HEK293 (cell line): ENCODE results near the gene CPTP.

Experiments used
- CTCF ChIA-PET: fragments of 350-600 bp; formaldehyde crosslinking; extraction: SDS; loops from one replicate; lab custom pipeline; 2021; ENCODE audit warnings: antibody characterized with exemption; lab: Yijun Ruan, JAX
- POLR2A ChIA-PET: fragments of 300-600 bp; formaldehyde crosslinking; extraction: SDS; loops from one replicate; lab custom pipeline; 2020; ENCODE audit warnings: antibody characterized with exemption, inconsistent platforms; lab: Yijun Ruan, JAX
- H3K27ac ChIP-seq: fragments of 200-500 bp; sonication (Bioruptor generic); 2 replicates; pipeline ENCODE4 v1.5.1; 2014; ENCODE audit warnings: low read depth, low read length, control low read depth, inconsistent platforms; ENCODE audit errors: extremely low read depth
- H3K36me3 ChIP-seq, 2 experiments: fragments of 200-500 bp in 1 of 2; sonication (Bioruptor generic) in 1 of 2; 1 replicate in 1 of 2; 2 replicates in 1 of 2; pipeline ENCODE4 v1.5.1; 2014 to 2017; ENCODE audit warnings: inconsistent platforms in 2 of 2, low read length in 2 of 2; ENCODE audit not compliant: control insufficient read depth in 2 of 2, insufficient read depth in 1 of 2
- H3K4me1 ChIP-seq: fragments of 200-500 bp; sonication (Bioruptor generic); 2 replicates; pipeline ENCODE4 v1.5.1; 2014; ENCODE audit warnings: mild to moderate bottlenecking, low read length, inconsistent platforms; ENCODE audit not compliant: control insufficient read depth, insufficient read depth
- H3K4me3 ChIP-seq: 2 replicates; pipeline ENCODE4 v1.5.1; 2011; ENCODE audit warnings: low read depth, mild to moderate bottlenecking, control low read depth, low read length, moderate library complexity
- H3K9me3 ChIP-seq: fragments of 200-500 bp; sonication (Bioruptor generic); 2 replicates; pipeline ENCODE4 v1.5.1; 2014; ENCODE audit warnings: low read depth, low read length, inconsistent platforms; ENCODE audit not compliant: control insufficient read depth, insufficient read depth
- HOXC10 ChIP-seq: sonication (generic); formaldehyde crosslinking; IDR thresholded peaks from 2 replicates; pipeline ENCODE4 v1.8.1; 2023; ENCODE audit warnings: mild to moderate bottlenecking, missing genetic modification reagents
- KLF16 ChIP-seq: fragments of 450-650 bp; formaldehyde crosslinking; IDR thresholded peaks from 2 replicates; pipeline ENCODE4 v1.5.1; 2017; ENCODE audit warnings: missing biosample characterization, missing genetic modification characterization
- KLF7 ChIP-seq: fragments of 450-650 bp; formaldehyde crosslinking; IDR thresholded peaks from 2 replicates; pipeline ENCODE4 v1.5.1; 2016; ENCODE audit warnings: missing biosample characterization, missing genetic modification characterization, borderline replicate concordance
- MEIS1 ChIP-seq: sonication (generic); formaldehyde crosslinking; IDR thresholded peaks from 2 replicates; pipeline ENCODE4 v1.8.1; 2022; ENCODE audit warnings: missing genetic modification reagents, mild to moderate bottlenecking, borderline replicate concordance
- SCRT2 ChIP-seq: fragments of 450-650 bp; formaldehyde crosslinking; IDR thresholded peaks from 2 replicates; pipeline ENCODE4 v1.5.1; 2016; ENCODE audit warnings: missing biosample characterization, missing genetic modification characterization
- ZBTB21 ChIP-seq: fragments of 450-650 bp; formaldehyde crosslinking; IDR thresholded peaks from 2 replicates; pipeline ENCODE4 v1.5.1; 2017; ENCODE audit warnings: missing biosample characterization, missing genetic modification characterization
- ZBTB7A ChIP-seq: fragments of 450-650 bp; formaldehyde crosslinking; IDR thresholded peaks from 2 replicates; pipeline ENCODE4 v1.5.1; 2016; ENCODE audit warnings: low read depth, missing biosample characterization, missing genetic modification characterization
- ZFP37 ChIP-seq: fragments of 450-650 bp; formaldehyde crosslinking; IDR thresholded peaks from 2 replicates; pipeline ENCODE4 v1.5.1; 2016; ENCODE audit warnings: missing biosample characterization, missing genetic modification characterization
- ZFP69B ChIP-seq: fragments of 450-650 bp; formaldehyde crosslinking; IDR thresholded peaks from 2 replicates; pipeline ENCODE4 v1.5.1; 2016; ENCODE audit warnings: missing biosample characterization, missing genetic modification characterization
- ZNF175 ChIP-seq: fragments of 450-650 bp; formaldehyde crosslinking; IDR thresholded peaks from 2 replicates; pipeline ENCODE4 v1.5.1; 2016; ENCODE audit warnings: missing biosample characterization, missing genetic modification characterization
- ZNF211 ChIP-seq: fragments of 450-650 bp; formaldehyde crosslinking; IDR thresholded peaks from 2 replicates; pipeline ENCODE4 v1.5.1; 2016; ENCODE audit warnings: low read depth, missing biosample characterization, missing genetic modification characterization
- ZNF239 ChIP-seq: fragments of 450-650 bp; formaldehyde crosslinking; IDR thresholded peaks from 2 replicates; pipeline ENCODE4 v1.5.1; 2016; ENCODE audit warnings: missing biosample characterization, missing genetic modification characterization
- ZNF311 ChIP-seq: fragments of 450-650 bp; formaldehyde crosslinking; IDR thresholded peaks from 2 replicates; pipeline ENCODE4 v1.5.1; 2017; ENCODE audit warnings: missing biosample characterization, missing genetic modification characterization, borderline replicate concordance
- ZNF501 ChIP-seq: fragments of 450-650 bp; formaldehyde crosslinking; IDR thresholded peaks from 2 replicates; pipeline ENCODE4 v1.5.1; 2016; ENCODE audit warnings: missing biosample characterization, missing genetic modification characterization
- ZNF514 ChIP-seq: fragments of 450-650 bp; formaldehyde crosslinking; IDR thresholded peaks from 2 replicates; pipeline ENCODE4 v1.5.1; 2016; ENCODE audit warnings: missing biosample characterization, missing genetic modification characterization
- ZNF571 ChIP-seq: fragments of 450-650 bp; formaldehyde crosslinking; IDR thresholded peaks from 2 replicates; pipeline ENCODE4 v1.5.0; 2017; ENCODE audit warnings: missing biosample characterization, missing genetic modification characterization
- ZNF623 ChIP-seq: fragments of 450-650 bp; formaldehyde crosslinking; IDR thresholded peaks from 2 replicates; pipeline ENCODE4 v1.5.1; 2016; ENCODE audit warnings: missing biosample characterization, missing genetic modification characterization
- ZNF707 ChIP-seq: fragments of 450-650 bp; formaldehyde crosslinking; IDR thresholded peaks from 2 replicates; pipeline ENCODE4 v1.5.1; 2016; ENCODE audit warnings: missing biosample characterization, missing genetic modification characterization
- ZNF777 ChIP-seq: fragments of 450-650 bp; formaldehyde crosslinking; IDR thresholded peaks from 2 replicates; pipeline ENCODE4 v1.5.1; 2017; ENCODE audit warnings: missing biosample characterization, missing genetic modification characterization, borderline replicate concordance
- ZNF843 ChIP-seq: fragments of 450-650 bp; formaldehyde crosslinking; IDR thresholded peaks from 2 replicates; pipeline ENCODE4 v1.5.1; 2016; ENCODE audit warnings: missing biosample characterization, missing genetic modification characterization
- TF ChIP-seq, protein P1 (sequence below): fragments of 450-650 bp; formaldehyde crosslinking; IDR thresholded peaks from 2 replicates; pipeline ENCODE4 v1.5.1; 2016; ENCODE audit warnings: missing biosample characterization, missing genetic modification characterization, low read depth
- TF ChIP-seq, protein P2 (sequence below): fragments of 450-650 bp; formaldehyde crosslinking; IDR thresholded peaks from 2 replicates; pipeline ENCODE4 v1.5.0; 2017; ENCODE audit warnings: missing biosample characterization, missing genetic modification characterization, borderline replicate concordance
- TF ChIP-seq, protein P3 (sequence below): fragments of 450-650 bp; formaldehyde crosslinking; IDR thresholded peaks from 2 replicates; pipeline ENCODE4 v1.5.1; 2016; ENCODE audit warnings: missing biosample characterization, missing genetic modification characterization
- TF ChIP-seq, protein P4 (sequence below): fragments of 450-650 bp; formaldehyde crosslinking; IDR thresholded peaks from 2 replicates; pipeline ENCODE4 v1.5.1; 2017; ENCODE audit warnings: missing biosample characterization, missing genetic modification characterization
- TF ChIP-seq, protein P5 (sequence below): sonication (generic); formaldehyde crosslinking; IDR thresholded peaks from 2 replicates; pipeline ENCODE4 v1.8.1; 2022; ENCODE audit warnings: mild to moderate bottlenecking, moderate library complexity, missing genetic modification reagents
- TF ChIP-seq, protein P6 (sequence below): fragments of 450-650 bp; formaldehyde crosslinking; IDR thresholded peaks from 2 replicates; pipeline ENCODE4 v1.5.1; 2017; ENCODE audit warnings: missing biosample characterization, missing genetic modification characterization

The CPTP gene

DNA sequence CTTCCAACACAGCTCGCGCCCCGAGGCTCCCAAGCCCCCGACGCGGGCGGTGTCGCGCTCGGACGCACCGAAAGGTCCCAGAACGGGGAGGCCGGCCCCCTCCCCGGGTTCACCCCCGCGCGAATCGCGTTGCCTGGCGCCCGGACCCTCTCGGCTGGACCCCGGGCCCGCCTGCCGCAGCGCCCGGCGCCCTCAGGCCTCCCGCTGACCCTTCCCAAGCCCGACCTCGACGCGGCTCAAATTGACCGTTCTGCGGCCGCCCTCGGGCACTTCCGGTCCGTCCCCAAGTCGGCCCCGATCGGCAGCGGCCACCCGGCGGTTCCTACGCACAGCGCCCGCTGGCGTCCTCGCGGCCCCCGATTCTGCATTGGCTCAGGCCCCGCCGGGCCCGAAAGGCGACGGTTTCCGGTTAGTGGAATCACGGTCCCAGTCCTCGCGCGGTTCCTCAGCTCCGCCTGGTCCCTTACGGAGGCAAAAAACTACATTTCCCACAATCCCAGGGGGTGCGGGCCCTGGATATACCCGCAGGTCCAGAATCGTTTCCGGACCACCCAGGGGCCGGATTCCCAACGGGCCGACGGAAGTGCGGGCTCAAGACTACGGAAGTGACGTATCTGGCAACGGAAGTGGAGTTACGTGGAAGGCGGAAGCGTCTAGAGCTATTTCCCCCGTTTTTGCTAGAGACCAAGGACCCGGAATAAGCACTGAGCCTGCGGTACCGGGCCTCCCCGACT lies 50.5 kb downstream of the CPTP start, which contains the start of gene AURKAIP1:
Gene AURKAIP1, minus strand, starts transcription at position 279 of the 734 bp plus-strand sequence. CDS start 451 bp downstream, outside the sequence.
- peaks cover 4% of the 10 kb centered on the region; the same call in 1 of the 2 replicates for H3K4me1 ChIP-seq
- ChIA-PET CTCF (interaction anchor here (1.0 to 1.6 kb wide), 3 partner anchors 13 to 23 kb away, joined by 3 to 5 read pairs (median 4); no protein-coding TSS in a partner anchor), POLR2A (interaction anchor here (0.6 to 1.5 kb wide), 21 partner anchors 9 to 1157 kb away, joined by 3 to 36 read pairs (median 3); partner anchors contain the start of genes CCNL2, MRPL20 and SDF4)
- H3K9me3 ChIP-seq = no peaks in the 10 kb centered on the region
- peak within 1 kb of the TSS; percentile 93 for H3K4me3 ChIP-seq
- peaks cover 0 to 44% of the 10 kb centered on the region in 2 experiments; a peak in 2 of 3 replicates for H3K36me3 ChIP-seq
- peak within 1 kb of the TSS; percentile 89 for H3K27ac ChIP-seq
- TF ChIP-seq ZNF777 = no peak; the same call in 1 of the 2 replicates
- TF ChIP-seq, protein P1, sequence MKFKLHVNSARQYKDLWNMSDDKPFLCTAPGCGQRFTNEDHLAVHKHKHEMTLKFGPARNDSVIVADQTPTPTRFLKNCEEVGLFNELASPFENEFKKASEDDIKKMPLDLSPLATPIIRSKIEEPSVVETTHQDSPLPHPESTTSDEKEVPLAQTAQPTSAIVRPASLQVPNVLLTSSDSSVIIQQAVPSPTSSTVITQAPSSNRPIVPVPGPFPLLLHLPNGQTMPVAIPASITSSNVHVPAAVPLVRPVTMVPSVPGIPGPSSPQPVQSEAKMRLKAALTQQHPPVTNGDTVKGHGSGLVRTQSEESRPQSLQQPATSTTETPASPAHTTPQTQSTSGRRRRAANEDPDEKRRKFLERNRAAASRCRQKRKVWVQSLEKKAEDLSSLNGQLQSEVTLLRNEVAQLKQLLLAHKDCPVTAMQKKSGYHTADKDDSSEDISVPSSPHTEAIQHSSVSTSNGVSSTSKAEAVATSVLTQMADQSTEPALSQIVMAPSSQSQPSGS = peak; percentile 75; the same call in 1 of the 2 replicates
- no peak for TF ChIP-seq ZNF311
- TF ChIP-seq MEIS1 = no peak
- TF ChIP-seq HOXC10 = 0 out of 2 replicates have a peak, but pooled peaks have one; percentile 86
- TF ChIP-seq ZFP37 (tag by site-specific recombination) = peak; percentile 100
- TF ChIP-seq KLF7 (tag by site-specific recombination) = peak; percentile 71; the same call in 1 of the 2 replicates
- TF ChIP-seq ZNF707 (tag by site-specific recombination) = peak; percentile 67; the same call in 1 of the 2 replicates
- TF ChIP-seq SCRT2 (tag by site-specific recombination) = peak; percentile 66
- TF ChIP-seq, protein P2, sequence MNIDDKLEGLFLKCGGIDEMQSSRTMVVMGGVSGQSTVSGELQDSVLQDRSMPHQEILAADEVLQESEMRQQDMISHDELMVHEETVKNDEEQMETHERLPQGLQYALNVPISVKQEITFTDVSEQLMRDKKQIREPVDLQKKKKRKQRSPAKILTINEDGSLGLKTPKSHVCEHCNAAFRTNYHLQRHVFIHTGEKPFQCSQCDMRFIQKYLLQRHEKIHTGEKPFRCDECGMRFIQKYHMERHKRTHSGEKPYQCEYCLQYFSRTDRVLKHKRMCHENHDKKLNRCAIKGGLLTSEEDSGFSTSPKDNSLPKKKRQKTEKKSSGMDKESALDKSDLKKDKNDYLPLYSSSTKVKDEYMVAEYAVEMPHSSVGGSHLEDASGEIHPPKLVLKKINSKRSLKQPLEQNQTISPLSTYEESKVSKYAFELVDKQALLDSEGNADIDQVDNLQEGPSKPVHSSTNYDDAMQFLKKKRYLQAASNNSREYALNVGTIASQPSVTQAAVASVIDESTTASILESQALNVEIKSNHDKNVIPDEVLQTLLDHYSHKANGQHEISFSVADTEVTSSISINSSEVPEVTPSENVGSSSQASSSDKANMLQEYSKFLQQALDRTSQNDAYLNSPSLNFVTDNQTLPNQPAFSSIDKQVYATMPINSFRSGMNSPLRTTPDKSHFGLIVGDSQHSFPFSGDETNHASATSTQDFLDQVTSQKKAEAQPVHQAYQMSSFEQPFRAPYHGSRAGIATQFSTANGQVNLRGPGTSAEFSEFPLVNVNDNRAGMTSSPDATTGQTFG (tag by site-specific recombination) = peak; percentile 83; the same call in 1 of the 2 replicates
- no peak for TF ChIP-seq ZNF571
- TF ChIP-seq, protein P3, sequence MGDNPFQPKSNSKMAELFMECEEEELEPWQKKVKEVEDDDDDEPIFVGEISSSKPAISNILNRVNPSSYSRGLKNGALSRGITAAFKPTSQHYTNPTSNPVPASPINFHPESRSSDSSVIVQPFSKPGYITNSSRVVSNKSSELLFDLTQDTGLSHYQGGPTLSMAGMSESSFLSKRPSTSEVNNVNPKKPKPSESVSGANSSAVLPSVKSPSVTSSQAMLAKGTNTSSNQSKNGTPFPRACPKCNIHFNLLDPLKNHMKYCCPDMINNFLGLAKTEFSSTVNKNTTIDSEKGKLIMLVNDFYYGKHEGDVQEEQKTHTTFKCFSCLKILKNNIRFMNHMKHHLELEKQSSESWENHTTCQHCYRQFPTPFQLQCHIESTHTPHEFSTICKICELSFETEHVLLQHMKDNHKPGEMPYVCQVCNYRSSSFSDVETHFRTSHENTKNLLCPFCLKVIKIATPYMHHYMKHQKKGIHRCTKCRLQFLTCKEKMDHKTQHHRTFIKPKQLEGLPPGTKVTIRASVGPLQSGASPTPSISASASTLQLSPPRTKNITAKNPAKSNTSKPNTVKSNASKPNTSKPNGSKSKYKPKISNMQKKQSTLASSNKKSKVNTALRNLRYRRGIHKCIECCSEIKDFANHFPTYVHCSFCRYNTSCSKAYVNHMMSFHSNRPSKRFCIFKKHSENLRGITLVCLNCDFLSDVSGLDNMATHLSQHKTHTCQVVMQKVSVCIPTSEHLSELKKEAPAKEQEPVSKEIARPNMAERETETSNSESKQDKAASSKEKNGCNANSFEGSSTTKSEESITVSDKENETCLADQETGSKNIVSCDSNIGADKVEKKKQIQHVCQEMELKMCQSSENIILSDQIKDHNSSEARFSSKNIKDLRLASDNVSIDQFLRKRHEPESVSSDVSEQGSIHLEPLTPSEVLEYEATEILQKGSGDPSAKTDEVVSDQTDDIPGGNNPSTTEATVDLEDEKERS (tag by site-specific recombination) = no peak
- TF ChIP-seq ZNF211 (tag by site-specific recombination) = no peak
- TF ChIP-seq ZBTB21 = peak; percentile 83
- no peak for TF ChIP-seq ZNF175 (tag by site-specific recombination)
- TF ChIP-seq ZNF501 (tag by site-specific recombination) = peak; percentile 100
- TF ChIP-seq, protein P4, sequence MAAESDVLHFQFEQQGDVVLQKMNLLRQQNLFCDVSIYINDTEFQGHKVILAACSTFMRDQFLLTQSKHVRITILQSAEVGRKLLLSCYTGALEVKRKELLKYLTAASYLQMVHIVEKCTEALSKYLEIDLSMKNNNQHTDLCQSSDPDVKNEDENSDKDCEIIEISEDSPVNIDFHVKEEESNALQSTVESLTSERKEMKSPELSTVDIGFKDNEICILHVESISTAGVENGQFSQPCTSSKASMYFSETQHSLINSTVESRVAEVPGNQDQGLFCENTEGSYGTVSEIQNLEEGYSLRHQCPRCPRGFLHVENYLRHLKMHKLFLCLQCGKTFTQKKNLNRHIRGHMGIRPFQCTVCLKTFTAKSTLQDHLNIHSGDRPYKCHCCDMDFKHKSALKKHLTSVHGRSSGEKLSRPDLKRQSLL (tag by site-specific recombination) = peak; percentile 86
- peak; percentile 98 for TF ChIP-seq KLF16 (tag by site-specific recombination)
- TF ChIP-seq, protein P5, sequence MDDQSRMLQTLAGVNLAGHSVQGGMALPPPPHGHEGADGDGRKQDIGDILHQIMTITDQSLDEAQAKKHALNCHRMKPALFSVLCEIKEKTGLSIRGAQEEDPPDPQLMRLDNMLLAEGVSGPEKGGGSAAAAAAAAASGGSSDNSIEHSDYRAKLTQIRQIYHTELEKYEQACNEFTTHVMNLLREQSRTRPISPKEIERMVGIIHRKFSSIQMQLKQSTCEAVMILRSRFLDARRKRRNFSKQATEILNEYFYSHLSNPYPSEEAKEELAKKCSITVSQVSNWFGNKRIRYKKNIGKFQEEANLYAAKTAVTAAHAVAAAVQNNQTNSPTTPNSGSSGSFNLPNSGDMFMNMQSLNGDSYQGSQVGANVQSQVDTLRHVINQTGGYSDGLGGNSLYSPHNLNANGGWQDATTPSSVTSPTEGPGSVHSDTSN (CRISPR knock-in tag) = peak; percentile 85
- peak; percentile 97 for TF ChIP-seq ZBTB7A (tag by site-specific recombination)
- peak; percentile 86; the same call in 1 of the 2 replicates for TF ChIP-seq ZNF239 (tag by site-specific recombination)
- TF ChIP-seq ZNF843 (tag by site-specific recombination) = peak; percentile 82
- no peak for TF ChIP-seq ZNF514 (tag by site-specific recombination)
- TF ChIP-seq, protein P6, sequence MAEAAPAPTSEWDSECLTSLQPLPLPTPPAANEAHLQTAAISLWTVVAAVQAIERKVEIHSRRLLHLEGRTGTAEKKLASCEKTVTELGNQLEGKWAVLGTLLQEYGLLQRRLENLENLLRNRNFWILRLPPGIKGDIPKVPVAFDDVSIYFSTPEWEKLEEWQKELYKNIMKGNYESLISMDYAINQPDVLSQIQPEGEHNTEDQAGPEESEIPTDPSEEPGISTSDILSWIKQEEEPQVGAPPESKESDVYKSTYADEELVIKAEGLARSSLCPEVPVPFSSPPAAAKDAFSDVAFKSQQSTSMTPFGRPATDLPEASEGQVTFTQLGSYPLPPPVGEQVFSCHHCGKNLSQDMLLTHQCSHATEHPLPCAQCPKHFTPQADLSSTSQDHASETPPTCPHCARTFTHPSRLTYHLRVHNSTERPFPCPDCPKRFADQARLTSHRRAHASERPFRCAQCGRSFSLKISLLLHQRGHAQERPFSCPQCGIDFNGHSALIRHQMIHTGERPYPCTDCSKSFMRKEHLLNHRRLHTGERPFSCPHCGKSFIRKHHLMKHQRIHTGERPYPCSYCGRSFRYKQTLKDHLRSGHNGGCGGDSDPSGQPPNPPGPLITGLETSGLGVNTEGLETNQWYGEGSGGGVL (tag by site-specific recombination) = peak; percentile 21; the same call in 1 of the 2 replicates
- 0 out of 2 replicates have a peak, but pooled peaks have one; percentile 29 for TF ChIP-seq ZNF623 (tag by site-specific recombination)
- TF ChIP-seq ZFP69B = peak; percentile 93
